GM21619 (cell line): ENCODE data around the gene IER3.
A peak's percentile ranks its signal among the peaks of the same experiment; 100 is the strongest.

Source experiments
- ATAC-seq: cut with Tn5 transposase; IDR thresholded peaks from one replicate; pipeline ENCODE4 v1.9.1; 2021; ENCODE audit not compliant: unreplicated experiment

The IER3 gene

GRCh38 chr6:30749554-30750378 is 5.4 kb upstream of the IER3 start:
- no peak for ATAC-seq

- no peak for ATAC-seq
Measured at GRCh38 chr6:30748851-30749540, 4.6 kb upstream of the IER3 start.

- ATAC-seq: no peak
Measured at GRCh38 chr6:30747902-30748769, 3.8 kb upstream of the IER3 start.

GRCh38 chr6:30747300-30747687 is 2.9 kb upstream of the IER3 start:
- ATAC-seq: no peak

- no peak for ATAC-seq
Measured at GRCh38 chr6:30743099-30744053, 971 bp downstream of the IER3 start.

- peak; percentile 65 for ATAC-seq
Measured at GRCh38 chr6:30742316-30743098, 1.8 kb downstream of the IER3 start, which contains the start of gene FLOT1. Gene FLOT1 (minus strand): TSS chr6:30742687. CDS start chr6:30742189, 498 bp downstream.

- ATAC-seq: peak; percentile 1
Measured at GRCh38 chr6:30741789-30742315, 2.5 kb downstream of the IER3 start.

GRCh38 chr6:30741063-30741779 is 3.1 kb downstream of the IER3 start:
- no peak for ATAC-seq

- ATAC-seq: no peak
Measured at GRCh38 chr6:30740540-30740870, 3.8 kb downstream of the IER3 start.

- no peak for ATAC-seq
Measured at GRCh38 chr6:30738532-30738931, 5.8 kb downstream of the IER3 start.

- no peak for ATAC-seq
Measured at GRCh38 chr6:30735668-30736314, 8.6 kb downstream of the IER3 start.

GRCh38 chr6:30732237-30732943 is 12.0 kb downstream of the IER3 start:
- ATAC-seq: no peak

GRCh38 chr6:30730601-30731435 is 13.5 kb downstream of the IER3 start:
- peak; percentile 53 for ATAC-seq

- no peak for ATAC-seq
Measured at GRCh38 chr6:30727920-30728553, 16.3 kb downstream of the IER3 start.

GRCh38 chr6:30726506-30727413 is 17.6 kb downstream of the IER3 start:
- ATAC-seq: no peak
